Esophagus squamous epithelium (tissue), 4 donors: ENCODE measurements around the gene SMYD1.

Experiments used
- CTCF ChIP-seq, 6 experiments: fragments of 450-650 bp in 4 of 6; fragments of 200-600 bp in 2 of 6; sonication (generic) in 2 of 6; IDR thresholded peaks; one replicate each; pipeline ENCODE4 v1.5.1; 2016 to 2019; ENCODE audit warnings: antibody characterized with exemption in 6 of 6, mild to moderate bottlenecking in 4 of 6, moderate library complexity in 4 of 6
- POLR2A ChIP-seq, 4 donors: fragments of 450-650 bp; IDR thresholded peaks; one replicate each; pipeline ENCODE4 v1.6.1; 2017; ENCODE audit warnings: antibody characterized with exemption in 4 of 4, mild to moderate bottlenecking in 4 of 4, moderate library complexity in 3 of 4

GRCh38 chr2:88160517-88160916 lies 92.9 kb downstream of the SMYD1 start:
- TF ChIP-seq CTCF (IDR thresholded peaks at IDR 0.05) (no peak), POLR2A (IDR thresholded peaks at IDR 0.05) (no peak)
